Keratinocyte (primary cell): ENCODE results near the gene DPP8. TPM values are rescaled to one million over a fixed set of nuclear protein-coding genes. Genes with fewer than 3 reads are reported as not detected.

Experiments used
- DNase-seq: peaks from one replicate; pipeline ENCODE4 v3.0.0-alpha.2; 2011; ENCODE audit warnings: low read depth, missing footprints, low spot score
- FAIRE-seq: peaks from 2 replicates; lab custom pipeline; 2011; peaks lifted over from hg19 to GRCh38; lab: Jason Lieb, UNC
- H2AFZ ChIP-seq: 2 replicates; pipeline ENCODE4 v1.6.0; 2012; ENCODE audit warnings: low read length, control low read depth, inconsistent platforms; ENCODE audit not compliant: control insufficient read depth
- H3K27ac ChIP-seq: 2 replicates; pipeline ENCODE4 v1.5.1; 2011; ENCODE audit warnings: low read length; ENCODE audit not compliant: control insufficient read depth, insufficient read depth
- H3K27me3 ChIP-seq: 3 replicates; pipeline ENCODE4 v1.6.0; 2011; ENCODE audit warnings: low read length; ENCODE audit not compliant: control insufficient read depth, insufficient read depth; ENCODE audit errors: extremely low read depth
- H3K36me3 ChIP-seq, 2 experiments: 2 replicates in 1 of 2; 3 replicates in 1 of 2; pipeline ENCODE4 v1.5.1; 2011; ENCODE audit warnings: low read length in 2 of 2, mild to moderate bottlenecking in 1 of 2; ENCODE audit not compliant: control insufficient read depth in 2 of 2, insufficient read depth in 2 of 2; ENCODE audit errors: extremely low read depth in 1 of 2
- H3K4me1 ChIP-seq: 3 replicates; pipeline ENCODE4 v1.5.1; 2011; ENCODE audit warnings: low read length; ENCODE audit not compliant: control insufficient read depth, insufficient read depth; ENCODE audit errors: extremely low read depth
- H3K4me2 ChIP-seq: 3 replicates; pipeline ENCODE4 v1.6.0; 2011; ENCODE audit warnings: low read depth, low read length; ENCODE audit not compliant: control insufficient read depth, insufficient read depth; ENCODE audit errors: extremely low read depth
- H3K4me3 ChIP-seq, 3 experiments: fragments of 200-600 bp in 1 of 3; sonication (generic) in 1 of 3; 2 replicates in 2 of 3; 3 replicates in 1 of 3; pipeline ENCODE4 v1.5.1; 2011 to 2016; ENCODE audit warnings: low read length in 3 of 3, mild to moderate bottlenecking in 3 of 3, control low read depth in 2 of 3, inconsistent platforms in 1 of 3, low read depth in 1 of 3, mixed read lengths in 1 of 3, mixed run types in 1 of 3, moderate library complexity in 1 of 3; ENCODE audit not compliant: control insufficient read depth in 2 of 3, insufficient read depth in 2 of 3; ENCODE audit errors: extremely low read depth in 1 of 3
- H3K79me2 ChIP-seq: 2 replicates; pipeline ENCODE4 v1.6.0; 2012; ENCODE audit warnings: low read length; ENCODE audit not compliant: control insufficient read depth, insufficient read depth
- H3K9ac ChIP-seq: 3 replicates; pipeline ENCODE4 v1.6.0; 2011; ENCODE audit warnings: low read length; ENCODE audit not compliant: control insufficient read depth, insufficient read depth; ENCODE audit errors: extremely low read depth
- H3K9me1 ChIP-seq: 3 replicates; pipeline ENCODE4 v1.6.0; 2011; ENCODE audit warnings: low read length; ENCODE audit not compliant: control insufficient read depth, insufficient read depth; ENCODE audit errors: extremely low read depth
- H3K9me3 ChIP-seq: 2 replicates; pipeline ENCODE4 v1.5.1; 2012; ENCODE audit warnings: low read depth, low read length; ENCODE audit not compliant: control insufficient read depth
- H4K20me1 ChIP-seq: 3 replicates; pipeline ENCODE4 v1.6.0; 2011; ENCODE audit warnings: low read length; ENCODE audit not compliant: control insufficient read depth, insufficient read depth; ENCODE audit errors: extremely low read depth
- EZH2 ChIP-seq: IDR thresholded peaks from one replicate; pipeline ENCODE4 v1.6.1; 2012; ENCODE audit warnings: inconsistent platforms, mild to moderate bottlenecking, low read length, moderate library complexity
- dilution Hi-C: fragments of 300-500 bp; cut with MboI; formaldehyde crosslinking; loops from one replicate; pipeline ENCODE4 v1.7.0; 2020; ENCODE audit warnings: low sequenced_read_pairs; ENCODE audit not compliant: extremely low pct_ligation_motif_present
- polyA plus RNA-seq, 5 experiments: library from polyadenylated mRNA; depleted of rRNA in 3 of 5; stranded (reverse) in 3 of 5; stranded (forward) in 1 of 5; unstranded in 1 of 5; fragments of >200 nt; gene quantifications; 1 replicate in 1 of 5; 2 replicates in 3 of 5; 3 replicates in 1 of 5; pipeline versions ENCODE4 v1.2.1 to v1.2.3, GENCODE V29; 2011 to 2012; ENCODE audit warnings: missing spikeins in 2 of 5, low read depth in 1 of 5, low replicate concordance in 1 of 5
- TF ChIP-seq, protein P1 (sequence below), 3 experiments: IDR thresholded peaks in 1 of 3; conservative IDR thresholded peaks in 1 of 3; optimal IDR thresholded peaks in 1 of 3; 2 replicates in 2 of 3; 3 replicates in 1 of 3; pipeline versions ENCODE3 to v1.5.1; 2011; ENCODE audit warnings: low read length in 3 of 3, mild to moderate bottlenecking in 3 of 3, moderate library complexity in 2 of 3, control low read depth in 1 of 3, inconsistent platforms in 1 of 3; ENCODE audit not compliant: insufficient read depth in 2 of 3; ENCODE audit errors: extremely low read depth in 1 of 3

The DPP8 gene
- polyA plus RNA-seq, 1 donor (not counting 4 experiments of a cell fraction or from before 2014, with no cell fraction given): 21.6 TPM

DNA sequence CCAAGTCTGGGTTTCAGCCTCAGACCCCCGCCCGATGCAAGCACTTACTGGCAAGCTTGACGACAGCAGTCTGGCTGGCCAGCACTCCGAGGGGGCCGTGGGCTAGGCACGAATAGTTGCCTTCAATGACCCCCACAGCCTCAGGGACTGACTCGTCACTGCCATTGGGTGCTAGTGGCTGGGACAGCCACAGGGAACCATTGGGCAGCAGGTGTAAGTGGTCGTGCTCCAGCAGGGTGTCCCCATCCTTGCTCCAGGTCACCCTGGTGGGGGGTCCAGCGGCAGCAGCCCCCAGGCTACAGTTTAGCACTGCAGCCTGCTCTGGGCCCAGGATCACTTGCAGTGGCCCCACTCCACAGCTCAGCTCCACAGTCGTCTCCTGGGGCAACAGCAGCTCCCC is 106.5 kb downstream of the DPP8 start:
- Histone ChIP-seq H3K4me3 (no peak overlapping the region), H3K4me2 (no peak overlapping the region), H3K9ac (no peak overlapping the region), H3K79me2 (no peaks in the 10 kb centered on the region), H2AFZ (no peak overlapping the region), H3K4me1 (peaks cover 5% of the 10 kb centered on the region), H3K36me3 (no peaks in the 10 kb centered on the region), H3K27me3 (peaks cover 16% of the 10 kb centered on the region), H3K27ac (no peak overlapping the region), H4K20me1 (no peaks in the 10 kb centered on the region), H3K9me3 (no peaks in the 10 kb centered on the region), H3K9me1 (no peaks in the 10 kb centered on the region)
- DNase-seq: no peak
- dilution Hi-C loops: no loop called here
- no peak for FAIRE-seq
- TF ChIP-seq, protein P1, sequence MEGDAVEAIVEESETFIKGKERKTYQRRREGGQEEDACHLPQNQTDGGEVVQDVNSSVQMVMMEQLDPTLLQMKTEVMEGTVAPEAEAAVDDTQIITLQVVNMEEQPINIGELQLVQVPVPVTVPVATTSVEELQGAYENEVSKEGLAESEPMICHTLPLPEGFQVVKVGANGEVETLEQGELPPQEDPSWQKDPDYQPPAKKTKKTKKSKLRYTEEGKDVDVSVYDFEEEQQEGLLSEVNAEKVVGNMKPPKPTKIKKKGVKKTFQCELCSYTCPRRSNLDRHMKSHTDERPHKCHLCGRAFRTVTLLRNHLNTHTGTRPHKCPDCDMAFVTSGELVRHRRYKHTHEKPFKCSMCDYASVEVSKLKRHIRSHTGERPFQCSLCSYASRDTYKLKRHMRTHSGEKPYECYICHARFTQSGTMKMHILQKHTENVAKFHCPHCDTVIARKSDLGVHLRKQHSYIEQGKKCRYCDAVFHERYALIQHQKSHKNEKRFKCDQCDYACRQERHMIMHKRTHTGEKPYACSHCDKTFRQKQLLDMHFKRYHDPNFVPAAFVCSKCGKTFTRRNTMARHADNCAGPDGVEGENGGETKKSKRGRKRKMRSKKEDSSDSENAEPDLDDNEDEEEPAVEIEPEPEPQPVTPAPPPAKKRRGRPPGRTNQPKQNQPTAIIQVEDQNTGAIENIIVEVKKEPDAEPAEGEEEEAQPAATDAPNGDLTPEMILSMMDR (optimal IDR thresholded peaks at IDR 0.05 in 1 of 3, IDR thresholded peaks at IDR 0.05 in 1 of 3, conservative IDR thresholded peaks at IDR 0.05 in 1 of 3; ENCODE audit: extremely low read depth in 1 of 3, insufficient read depth in 2 of 3, low read length in 3 of 3): no peak
- TF ChIP-seq EZH2: no peak

DNA sequence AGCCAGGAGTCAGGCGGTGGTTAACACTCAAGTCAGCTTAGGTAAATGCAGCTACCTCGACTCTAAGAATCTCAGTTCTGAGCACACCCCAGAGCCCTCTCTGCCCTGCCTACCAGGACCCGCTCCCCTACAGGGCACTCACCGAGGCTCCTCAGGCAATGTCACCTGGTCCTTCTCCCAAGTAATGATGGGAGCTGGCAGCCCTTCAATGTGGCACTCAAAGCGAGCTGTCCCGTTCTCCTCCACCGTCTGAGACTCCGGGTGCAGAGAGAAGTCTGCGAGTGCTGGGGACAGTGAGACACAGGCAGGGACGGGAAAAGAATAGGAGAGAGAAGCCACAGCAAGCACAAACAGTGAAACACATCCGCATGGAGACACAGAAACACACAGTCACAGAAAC is 107.5 kb downstream of the DPP8 start:
- no peaks in the 10 kb centered on the region for H3K9me3 ChIP-seq
- no peak for TF ChIP-seq EZH2
- TF ChIP-seq, protein P1 (optimal IDR thresholded peaks at IDR 0.05 in 1 of 3, IDR thresholded peaks at IDR 0.05 in 1 of 3, conservative IDR thresholded peaks at IDR 0.05 in 1 of 3; ENCODE audit: extremely low read depth in 1 of 3, insufficient read depth in 2 of 3, low read length in 3 of 3): no peak
- H3K9ac ChIP-seq: no peak overlapping the region
- FAIRE-seq (no peak), DNase-seq (no peak)
- H3K4me3 ChIP-seq: no peak overlapping the region
- no peak overlapping the region for H3K4me2 ChIP-seq
- H3K4me1 ChIP-seq: peaks cover 5% of the 10 kb centered on the region
- no peaks in the 10 kb centered on the region for H3K9me1 ChIP-seq
- peaks cover 16% of the 10 kb centered on the region for H3K27me3 ChIP-seq
- no peaks in the 10 kb centered on the region for H4K20me1 ChIP-seq
- H3K27ac ChIP-seq: no peak overlapping the region
- dilution Hi-C loops: no loop called here
- H3K36me3 ChIP-seq: no peaks in the 10 kb centered on the region
- H2AFZ ChIP-seq: no peak overlapping the region
- H3K79me2 ChIP-seq: no peaks in the 10 kb centered on the region
